Parathyroid adenoma (tissue), 2 donors: Measurements from ENCODE around the gene PDK1.

Experiments used
- H2AFZ ChIP-seq: fragments of 300-600 bp; sonication (generic); one replicate; pipeline ENCODE4 v1.7.0; 2017; ENCODE audit warnings: antibody characterized with exemption, mild to moderate bottlenecking
- H3K27ac ChIP-seq: fragments of 300-600 bp; sonication (generic); one replicate; pipeline ENCODE4 v1.7.0; 2017
- H3K27me3 ChIP-seq: fragments of 300-600 bp; sonication (generic); one replicate; pipeline ENCODE4 v1.7.0; 2017; ENCODE audit warnings: low read length; ENCODE audit not compliant: control insufficient read depth, insufficient read depth
- H3K36me3 ChIP-seq: fragments of 300-600 bp; sonication (generic); one replicate; pipeline ENCODE4 v1.7.0; 2017; ENCODE audit warnings: low read length; ENCODE audit not compliant: control insufficient read depth, insufficient read depth
- H3K4me1 ChIP-seq: fragments of 300-600 bp; sonication (generic); one replicate; pipeline ENCODE4 v1.7.0; 2017; ENCODE audit warnings: control low read depth
- H3K4me2 ChIP-seq: fragments of 300-600 bp; sonication (generic); one replicate; pipeline ENCODE4 v1.7.0; 2017; ENCODE audit warnings: low read length
- H3K4me3 ChIP-seq: fragments of 300-600 bp; sonication (generic); one replicate; pipeline ENCODE4 v1.7.0; 2017; ENCODE audit warnings: low read depth, low read length
- H3K79me2 ChIP-seq: fragments of 300-600 bp; sonication (generic); one replicate; pipeline ENCODE4 v1.7.0; 2017; ENCODE audit warnings: control low read depth
- H3K9ac ChIP-seq: fragments of 300-600 bp; sonication (generic); one replicate; pipeline ENCODE4 v1.7.0; 2017; ENCODE audit warnings: mild to moderate bottlenecking
- H3K9me3 ChIP-seq: fragments of 300-600 bp; sonication (generic); one replicate; pipeline ENCODE4 v1.7.0; 2017; ENCODE audit warnings: low read length; ENCODE audit not compliant: control insufficient read depth
- CTCF ChIP-seq: fragments of 300-600 bp; sonication (generic); IDR thresholded peaks from one replicate; pipeline ENCODE4 v1.7.0; 2017; ENCODE audit warnings: antibody characterized with exemption, mild to moderate bottlenecking
- donor health status: primary hyperparathyroidism.

The PDK1 gene

GRCh38 chr2:172550419-172550818, 5.5 kb upstream of the PDK1 start:
- no peak overlapping the region for H3K27ac ChIP-seq
- no peaks in the 10 kb centered on the region for H3K4me1 ChIP-seq
- no peaks in the 10 kb centered on the region for H3K27me3 ChIP-seq
- no peaks in the 10 kb centered on the region for H3K79me2 ChIP-seq
- TF ChIP-seq CTCF, result no peak
- H2AFZ ChIP-seq, result no peak overlapping the region
- H3K9ac ChIP-seq, result no peak overlapping the region
- H3K36me3 ChIP-seq, result no peaks in the 10 kb centered on the region
- H3K4me3 ChIP-seq, result no peak overlapping the region
- H3K9me3 ChIP-seq, result no peaks in the 10 kb centered on the region
- no peak overlapping the region for H3K4me2 ChIP-seq

GRCh38 chr2:172551271-172551670, 4.6 kb upstream of the PDK1 start:
- TF ChIP-seq CTCF, result no peak
- no peak overlapping the region for H3K9ac ChIP-seq
- H3K9me3 ChIP-seq, result no peaks in the 10 kb centered on the region

GRCh38 chr2:172552547-172553291, 3.2 kb upstream of the PDK1 start:
- no peaks in the 10 kb centered on the region for H3K79me2 ChIP-seq
- no peak for TF ChIP-seq CTCF
- H3K4me1 ChIP-seq, result peaks cover 3% of the 10 kb centered on the region
- no peak overlapping the region for H3K9ac ChIP-seq
- no peak overlapping the region for H3K4me2 ChIP-seq
- no peak overlapping the region for H3K4me3 ChIP-seq
- no peak overlapping the region for H3K27ac ChIP-seq
- H3K9me3 ChIP-seq, result no peaks in the 10 kb centered on the region
- no peaks in the 10 kb centered on the region for H3K27me3 ChIP-seq
- no peak overlapping the region for H2AFZ ChIP-seq
- no peaks in the 10 kb centered on the region for H3K36me3 ChIP-seq

More at GRCh38 chr2:172551271-172551670, 4.6 kb upstream of the PDK1 start:
- no peaks in the 10 kb centered on the region for H3K36me3 ChIP-seq
- H3K4me2 ChIP-seq, result no peak overlapping the region
- H3K4me3 ChIP-seq, result no peak overlapping the region
- no peaks in the 10 kb centered on the region for H3K79me2 ChIP-seq
- no peak overlapping the region for H3K27ac ChIP-seq
- H2AFZ ChIP-seq, result no peak overlapping the region
- no peaks in the 10 kb centered on the region for H3K27me3 ChIP-seq
- H3K4me1 ChIP-seq, result no peaks in the 10 kb centered on the region

- H3K4me3 ChIP-seq, result peak overlapping the region; percentile 61
- no peaks in the 10 kb centered on the region for H3K27me3 ChIP-seq
- H3K9me3 ChIP-seq, result no peaks in the 10 kb centered on the region
- TF ChIP-seq CTCF, result no peak
- H3K36me3 ChIP-seq, result no peaks in the 10 kb centered on the region
- peak overlapping the region; percentile 62 for H3K4me2 ChIP-seq
- no peak overlapping the region for H3K27ac ChIP-seq
- H3K4me1 ChIP-seq, result peaks cover 3% of the 10 kb centered on the region
- H3K9ac ChIP-seq, result no peak overlapping the region
- H2AFZ ChIP-seq, result peak overlapping the region; percentile 76
- no peaks in the 10 kb centered on the region for H3K79me2 ChIP-seq
Measured at GRCh38 chr2:172554352-172555271, 1.3 kb upstream of the PDK1 start.
